Midbrain (tissue), 1 donor: ENCODE data around the gene EMILIN1.

Source experiments
- DNase-seq: peaks from one replicate; lab custom pipeline; 2025; lab: John Stamatoyannopoulos, UW

EMILIN1 gene

GRCh38 chr2:27080140-27080469 is 1.7 kb downstream of the EMILIN1 start:
- no peak for DNase-seq

- DNase-seq: no peak
Measured at GRCh38 chr2:27080603-27080936, 2.2 kb downstream of the EMILIN1 start.

GRCh38 chr2:27081984-27082772 is 3.8 kb downstream of the EMILIN1 start:
- DNase-seq: no peak

GRCh38 chr2:27082773-27083409 is 4.5 kb downstream of the EMILIN1 start:
- DNase-seq: no peak

- DNase-seq: no peak
Measured at GRCh38 chr2:27083410-27084296, 5.2 kb downstream of the EMILIN1 start.

- DNase-seq: no peak
Measured at GRCh38 chr2:27084297-27085061, 6.1 kb downstream of the EMILIN1 start.

- no peak for DNase-seq
Measured at GRCh38 chr2:27085062-27085672, 6.8 kb downstream of the EMILIN1 start.

- DNase-seq: peak; percentile 64
Measured at GRCh38 chr2:27085673-27086089, 7.3 kb downstream of the EMILIN1 start.

GRCh38 chr2:27086090-27086723 is 7.8 kb downstream of the EMILIN1 start:
- peak; percentile 95 for DNase-seq

GRCh38 chr2:27086724-27087593 is 8.5 kb downstream of the EMILIN1 start, which contains the start of gene KHK:
KHK (plus strand) TSS chr2:27086772; CDS start chr2:27087260, 488 bp downstream.
- DNase-seq: no peak

- no peak for DNase-seq
Measured at GRCh38 chr2:27087823-27088410, 9.5 kb downstream of the EMILIN1 start.

GRCh38 chr2:27088634-27089033 is 10.2 kb downstream of the EMILIN1 start:
- no peak for DNase-seq

GRCh38 chr2:27089111-27089954 is 10.9 kb downstream of the EMILIN1 start:
- no peak for DNase-seq

GRCh38 chr2:27091746-27092695 is 13.6 kb downstream of the EMILIN1 start:
- DNase-seq: no peak

GRCh38 chr2:27092696-27093429 is 14.4 kb downstream of the EMILIN1 start:
- DNase-seq: no peak

GRCh38 chr2:27093430-27094352 is 15.3 kb downstream of the EMILIN1 start:
- no peak for DNase-seq
